ENCODE data around the gene CIRBP. TPM values are rescaled to one million over a fixed set of nuclear protein-coding genes. Genes with fewer than 3 reads are reported as not detected.

CIRBP gene
- total and polyA plus RNA-seq, 9 of the 15 experiments (the other 6 are each of a cell fraction or from before 2014, with no cell fraction given) = 20.5 to 327 (median 176) TPM

DNA sequence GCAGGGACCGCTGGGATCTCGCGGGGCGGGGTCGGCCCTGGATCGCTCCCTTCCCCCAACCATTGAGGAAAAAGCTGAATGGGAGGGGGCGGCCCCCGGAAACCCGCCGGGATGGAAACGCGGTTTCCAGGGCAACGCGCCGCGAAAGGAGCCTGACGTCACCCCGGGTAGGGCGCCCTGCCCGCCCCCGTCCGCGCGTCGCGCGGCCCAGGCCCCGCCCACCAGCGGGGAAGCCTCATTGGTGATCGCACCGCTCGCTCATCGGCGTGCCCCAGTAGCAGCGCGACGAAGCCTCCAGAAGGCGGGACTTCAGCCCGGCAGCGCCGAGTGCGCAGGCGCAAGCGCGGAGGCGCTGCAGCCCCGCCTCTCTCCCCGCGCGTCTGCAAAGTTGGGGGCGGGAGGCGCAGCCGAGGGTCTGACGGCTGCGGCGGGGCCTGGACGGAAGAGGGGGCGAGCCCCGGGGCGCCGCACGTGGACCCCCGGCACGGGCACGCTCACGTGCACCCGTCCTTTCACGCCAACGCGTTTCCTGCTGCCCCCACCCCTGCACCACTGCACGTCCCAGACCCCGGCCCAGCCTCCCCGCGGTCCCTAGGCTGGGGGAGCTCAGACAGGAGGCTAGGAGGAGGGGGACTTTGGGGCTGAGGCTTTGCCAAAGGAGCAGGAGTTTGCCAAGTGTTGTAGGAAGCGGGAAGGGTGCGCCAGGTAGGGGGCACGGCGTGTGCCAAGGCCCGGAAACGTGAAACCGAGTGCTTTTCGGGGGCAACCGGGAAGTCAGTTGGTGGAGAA lies 8.2 kb upstream of the CIRBP start (continued):
- TF ChIP-seq, protein P1, sequence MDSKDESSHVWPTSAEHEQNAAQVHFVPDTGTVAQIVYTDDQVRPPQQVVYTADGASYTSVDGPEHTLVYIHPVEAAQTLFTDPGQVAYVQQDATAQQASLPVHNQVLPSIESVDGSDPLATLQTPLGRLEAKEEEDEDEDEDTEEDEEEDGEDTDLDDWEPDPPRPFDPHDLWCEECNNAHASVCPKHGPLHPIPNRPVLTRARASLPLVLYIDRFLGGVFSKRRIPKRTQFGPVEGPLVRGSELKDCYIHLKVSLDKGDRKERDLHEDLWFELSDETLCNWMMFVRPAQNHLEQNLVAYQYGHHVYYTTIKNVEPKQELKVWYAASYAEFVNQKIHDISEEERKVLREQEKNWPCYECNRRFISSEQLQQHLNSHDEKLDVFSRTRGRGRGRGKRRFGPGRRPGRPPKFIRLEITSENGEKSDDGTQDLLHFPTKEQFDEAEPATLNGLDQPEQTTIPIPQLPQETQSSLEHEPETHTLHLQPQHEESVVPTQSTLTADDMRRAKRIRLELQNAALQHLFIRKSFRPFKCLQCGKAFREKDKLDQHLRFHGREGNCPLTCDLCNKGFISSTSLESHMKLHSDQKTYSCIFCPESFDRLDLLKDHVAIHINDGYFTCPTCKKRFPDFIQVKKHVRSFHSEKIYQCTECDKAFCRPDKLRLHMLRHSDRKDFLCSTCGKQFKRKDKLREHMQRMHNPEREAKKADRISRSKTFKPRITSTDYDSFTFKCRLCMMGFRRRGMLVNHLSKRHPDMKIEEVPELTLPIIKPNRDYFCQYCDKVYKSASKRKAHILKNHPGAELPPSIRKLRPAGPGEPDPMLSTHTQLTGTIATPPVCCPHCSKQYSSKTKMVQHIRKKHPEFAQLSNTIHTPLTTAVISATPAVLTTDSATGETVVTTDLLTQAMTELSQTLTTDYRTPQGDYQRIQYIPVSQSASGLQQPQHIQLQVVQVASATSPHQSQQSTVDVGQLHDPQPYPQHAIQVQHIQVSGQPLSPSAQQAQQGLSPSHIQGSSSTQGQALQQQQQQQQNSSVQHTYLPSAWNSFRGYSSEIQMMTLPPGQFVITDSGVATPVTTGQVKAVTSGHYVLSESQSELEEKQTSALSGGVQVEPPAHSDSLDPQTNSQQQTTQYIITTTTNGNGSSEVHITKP (IDR thresholded peaks at IDR 0.05; ENCODE audit: partially characterized antibody) = peak; percentile 84
- TF ChIP-seq, protein P2, sequence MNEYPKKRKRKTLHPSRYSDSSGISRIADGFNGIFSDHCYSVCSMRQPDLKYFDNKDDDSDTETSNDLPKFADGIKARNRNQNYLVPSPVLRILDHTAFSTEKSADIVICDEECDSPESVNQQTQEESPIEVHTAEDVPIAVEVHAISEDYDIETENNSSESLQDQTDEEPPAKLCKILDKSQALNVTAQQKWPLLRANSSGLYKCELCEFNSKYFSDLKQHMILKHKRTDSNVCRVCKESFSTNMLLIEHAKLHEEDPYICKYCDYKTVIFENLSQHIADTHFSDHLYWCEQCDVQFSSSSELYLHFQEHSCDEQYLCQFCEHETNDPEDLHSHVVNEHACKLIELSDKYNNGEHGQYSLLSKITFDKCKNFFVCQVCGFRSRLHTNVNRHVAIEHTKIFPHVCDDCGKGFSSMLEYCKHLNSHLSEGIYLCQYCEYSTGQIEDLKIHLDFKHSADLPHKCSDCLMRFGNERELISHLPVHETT (CRISPR knock-in tag; conservative IDR thresholded peaks at IDR 0.05 in 1 of 2, IDR thresholded peaks at IDR 0.05 in 1 of 2) = no peak
- TF ChIP-seq ILF3 (IDR thresholded peaks at IDR 0.05; ENCODE audit: borderline replicate concordance) = no peak
- TF ChIP-seq KAT7 (CRISPR knock-in tag; IDR thresholded peaks at IDR 0.05; ENCODE audit: borderline replicate concordance) = 0 out of 2 replicates have a peak, but pooled peaks have one; percentile 35
- 0 out of 4 replicates have a peak, but pooled peaks of 1 of the 2 experiments have one; percentile 54 for TF ChIP-seq KDM4B (IDR thresholded peaks at IDR 0.05; ENCODE audit: borderline replicate concordance in 2 of 2, low read depth in 1 of 2)
- TF ChIP-seq C11orf30 (IDR thresholded peaks at IDR 0.05; ENCODE audit: low read depth) = no peak
- TF ChIP-seq, protein P3, sequence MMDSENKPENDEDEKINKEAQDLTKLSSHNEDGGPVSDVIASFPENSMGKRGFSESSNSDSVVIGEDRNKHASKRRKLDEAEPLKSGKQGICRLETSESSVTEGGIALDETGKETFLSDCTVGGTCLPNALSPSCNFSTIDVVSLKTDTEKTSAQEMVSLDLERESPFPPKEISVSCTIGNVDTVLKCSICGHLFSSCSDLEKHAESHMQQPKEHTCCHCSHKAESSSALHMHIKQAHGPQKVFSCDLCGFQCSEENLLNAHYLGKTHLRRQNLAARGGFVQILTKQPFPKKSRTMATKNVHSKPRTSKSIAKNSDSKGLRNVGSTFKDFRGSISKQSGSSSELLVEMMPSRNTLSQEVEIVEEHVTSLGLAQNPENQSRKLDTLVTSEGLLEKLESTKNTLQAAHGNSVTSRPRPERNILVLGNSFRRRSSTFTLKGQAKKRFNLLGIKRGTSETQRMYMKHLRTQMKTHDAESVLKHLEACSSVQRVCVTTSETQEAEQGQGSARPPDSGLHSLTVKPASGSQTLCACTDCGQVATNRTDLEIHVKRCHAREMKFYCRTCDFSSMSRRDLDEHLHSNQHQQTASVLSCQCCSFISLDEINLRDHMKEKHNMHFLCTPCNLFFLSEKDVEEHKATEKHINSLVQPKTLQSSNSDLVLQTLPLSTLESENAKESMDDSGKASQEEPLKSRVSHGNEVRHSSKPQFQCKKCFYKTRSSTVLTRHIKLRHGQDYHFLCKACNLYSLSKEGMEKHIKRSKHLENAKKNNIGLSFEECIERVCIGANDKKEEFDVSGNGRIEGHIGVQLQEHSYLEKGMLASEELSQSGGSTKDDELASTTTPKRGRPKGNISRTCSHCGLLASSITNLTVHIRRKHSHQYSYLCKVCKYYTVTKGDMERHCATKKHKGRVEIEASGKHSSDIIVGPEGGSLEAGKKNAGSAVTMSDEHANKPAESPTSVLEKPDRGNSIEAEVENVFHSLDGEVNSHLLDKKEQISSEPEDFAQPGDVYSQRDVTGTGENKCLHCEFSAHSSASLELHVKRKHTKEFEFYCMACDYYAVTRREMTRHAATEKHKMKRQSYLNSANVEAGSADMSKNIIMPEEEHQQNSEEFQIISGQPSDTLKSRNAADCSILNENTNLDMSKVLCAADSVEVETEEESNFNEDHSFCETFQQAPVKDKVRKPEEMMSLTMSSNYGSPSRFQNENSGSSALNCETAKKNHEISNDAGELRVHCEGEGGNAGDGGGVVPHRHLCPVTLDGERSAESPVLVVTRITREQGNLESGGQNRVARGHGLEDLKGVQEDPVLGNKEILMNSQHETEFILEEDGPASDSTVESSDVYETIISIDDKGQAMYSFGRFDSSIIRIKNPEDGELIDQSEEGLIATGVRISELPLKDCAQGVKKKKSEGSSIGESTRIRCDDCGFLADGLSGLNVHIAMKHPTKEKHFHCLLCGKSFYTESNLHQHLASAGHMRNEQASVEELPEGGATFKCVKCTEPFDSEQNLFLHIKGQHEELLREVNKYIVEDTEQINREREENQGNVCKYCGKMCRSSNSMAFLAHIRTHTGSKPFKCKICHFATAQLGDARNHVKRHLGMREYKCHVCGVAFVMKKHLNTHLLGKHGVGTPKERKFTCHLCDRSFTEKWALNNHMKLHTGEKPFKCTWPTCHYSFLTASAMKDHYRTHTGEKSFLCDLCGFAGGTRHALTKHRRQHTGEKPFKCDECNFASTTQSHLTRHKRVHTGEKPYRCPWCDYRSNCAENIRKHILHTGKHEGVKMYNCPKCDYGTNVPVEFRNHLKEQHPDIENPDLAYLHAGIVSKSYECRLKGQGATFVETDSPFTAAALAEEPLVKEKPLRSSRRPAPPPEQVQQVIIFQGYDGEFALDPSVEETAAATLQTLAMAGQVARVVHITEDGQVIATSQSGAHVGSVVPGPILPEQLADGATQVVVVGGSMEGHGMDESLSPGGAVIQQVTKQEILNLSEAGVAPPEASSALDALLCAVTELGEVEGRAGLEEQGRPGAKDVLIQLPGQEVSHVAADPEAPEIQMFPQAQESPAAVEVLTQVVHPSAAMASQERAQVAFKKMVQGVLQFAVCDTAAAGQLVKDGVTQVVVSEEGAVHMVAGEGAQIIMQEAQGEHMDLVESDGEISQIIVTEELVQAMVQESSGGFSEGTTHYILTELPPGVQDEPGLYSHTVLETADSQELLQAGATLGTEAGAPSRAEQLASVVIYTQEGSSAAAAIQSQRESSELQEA (IDR thresholded peaks at IDR 0.05; ENCODE audit: low read depth) = no peak
- TF ChIP-seq SNRNP70 (optimal IDR thresholded peaks at IDR 0.05; ENCODE audit: low read depth, low read length) = no peak
- no peak for TF ChIP-seq POLR2G (IDR thresholded peaks at IDR 0.05; ENCODE audit: low read depth, low read length)
- TF ChIP-seq, protein P4, sequence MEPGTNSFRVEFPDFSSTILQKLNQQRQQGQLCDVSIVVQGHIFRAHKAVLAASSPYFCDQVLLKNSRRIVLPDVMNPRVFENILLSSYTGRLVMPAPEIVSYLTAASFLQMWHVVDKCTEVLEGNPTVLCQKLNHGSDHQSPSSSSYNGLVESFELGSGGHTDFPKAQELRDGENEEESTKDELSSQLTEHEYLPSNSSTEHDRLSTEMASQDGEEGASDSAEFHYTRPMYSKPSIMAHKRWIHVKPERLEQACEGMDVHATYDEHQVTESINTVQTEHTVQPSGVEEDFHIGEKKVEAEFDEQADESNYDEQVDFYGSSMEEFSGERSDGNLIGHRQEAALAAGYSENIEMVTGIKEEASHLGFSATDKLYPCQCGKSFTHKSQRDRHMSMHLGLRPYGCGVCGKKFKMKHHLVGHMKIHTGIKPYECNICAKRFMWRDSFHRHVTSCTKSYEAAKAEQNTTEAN (CRISPR knock-in tag; IDR thresholded peaks at IDR 0.05) = 0 out of 2 replicates have a peak, but pooled peaks have one; percentile 85

Measured in K562 (cell line).